GM19438 (cell line): ENCODE data around the gene GTF3C1.

ENCODE experiments used
- ATAC-seq: cut with Tn5 transposase; IDR thresholded peaks from one replicate; pipeline ENCODE4 v1.9.1; 2021; ENCODE audit warnings: low read depth; ENCODE audit not compliant: unreplicated experiment

The GTF3C1 gene

DNA sequence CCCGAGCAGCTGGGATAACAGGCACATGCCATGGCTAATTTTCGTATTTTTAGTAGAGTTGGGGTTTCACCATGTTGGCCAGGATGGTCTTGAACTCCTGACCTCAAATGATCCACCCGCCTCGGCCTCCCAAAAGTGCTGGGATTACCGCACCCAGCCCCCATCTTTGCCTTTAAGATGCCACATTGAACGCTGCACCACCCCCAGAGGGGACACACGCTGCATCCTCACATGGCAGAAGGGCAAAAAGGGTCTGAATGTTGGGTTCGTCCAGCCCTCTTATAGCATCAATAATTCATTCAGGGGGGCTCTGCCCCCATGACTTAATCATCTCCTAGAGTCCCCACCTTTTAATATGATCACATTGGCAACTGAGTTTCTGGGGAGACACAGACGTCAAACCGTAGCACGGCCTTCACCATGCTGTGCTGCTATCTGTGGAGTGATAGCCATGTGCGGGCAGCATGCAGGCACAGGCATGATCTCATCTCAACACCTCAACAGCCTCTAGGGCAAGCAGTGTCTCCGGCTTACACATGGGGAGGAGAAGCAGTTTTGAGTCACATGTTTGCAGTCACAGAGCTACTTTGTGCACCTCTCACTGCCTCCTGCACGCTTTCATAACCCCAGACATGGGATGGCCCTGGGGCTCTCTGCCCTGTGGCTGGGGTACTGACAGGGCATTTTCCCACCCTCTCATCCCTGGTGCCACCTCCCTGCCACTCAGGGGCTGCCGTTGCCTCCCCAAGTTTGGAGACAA lies 117.8 kb downstream of the GTF3C1 start:
- ATAC-seq, result no peak

DNA sequence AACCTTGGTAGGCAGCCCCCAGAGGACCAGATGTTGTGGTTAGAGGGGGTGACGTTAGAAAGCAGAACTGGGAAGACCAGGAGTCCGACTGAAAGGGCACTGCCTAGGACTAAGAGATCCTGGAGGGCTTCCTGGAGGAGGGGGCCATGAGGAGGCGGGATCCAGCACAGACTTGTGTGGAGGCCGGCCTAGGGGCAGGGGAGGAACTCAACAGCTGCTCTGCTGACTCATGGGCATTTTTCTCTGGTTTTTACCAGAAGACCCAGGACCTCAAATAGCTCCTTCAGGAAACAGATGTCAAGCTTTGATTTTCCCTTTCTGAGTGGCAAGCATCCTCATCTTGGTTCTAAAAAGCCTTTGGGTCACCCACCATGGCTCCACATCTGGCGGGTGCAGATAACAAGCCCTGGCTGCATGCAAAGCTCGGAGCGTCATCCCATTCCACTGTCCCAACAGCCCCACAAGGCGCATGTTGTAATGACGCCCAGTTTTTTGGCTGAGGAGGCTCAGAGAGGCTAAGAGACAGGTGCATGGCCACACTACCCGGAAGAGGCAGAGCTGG lies 118.7 kb downstream of the GTF3C1 start:
- no peak for ATAC-seq

DNA sequence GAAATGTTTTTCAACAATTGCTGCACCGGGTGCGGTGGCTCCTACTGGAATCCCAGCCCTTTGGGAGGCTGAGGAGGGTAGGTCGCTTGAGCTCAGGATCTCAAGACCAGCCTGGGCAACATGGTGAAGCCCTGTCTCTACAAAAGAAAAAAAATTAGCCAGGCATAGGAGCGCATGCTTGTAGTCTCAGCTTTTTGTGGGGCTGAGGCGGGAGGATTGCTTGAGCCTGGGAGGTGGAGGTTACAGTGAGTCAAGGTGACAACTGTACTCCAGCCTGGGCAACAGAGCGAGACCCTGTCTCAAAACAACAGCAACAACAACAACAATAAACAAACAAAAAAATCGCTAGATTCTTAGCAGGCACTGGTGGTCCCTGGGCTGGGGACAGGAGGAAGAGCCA lies 119.2 kb downstream of the GTF3C1 start:
- no peak for ATAC-seq

DNA sequence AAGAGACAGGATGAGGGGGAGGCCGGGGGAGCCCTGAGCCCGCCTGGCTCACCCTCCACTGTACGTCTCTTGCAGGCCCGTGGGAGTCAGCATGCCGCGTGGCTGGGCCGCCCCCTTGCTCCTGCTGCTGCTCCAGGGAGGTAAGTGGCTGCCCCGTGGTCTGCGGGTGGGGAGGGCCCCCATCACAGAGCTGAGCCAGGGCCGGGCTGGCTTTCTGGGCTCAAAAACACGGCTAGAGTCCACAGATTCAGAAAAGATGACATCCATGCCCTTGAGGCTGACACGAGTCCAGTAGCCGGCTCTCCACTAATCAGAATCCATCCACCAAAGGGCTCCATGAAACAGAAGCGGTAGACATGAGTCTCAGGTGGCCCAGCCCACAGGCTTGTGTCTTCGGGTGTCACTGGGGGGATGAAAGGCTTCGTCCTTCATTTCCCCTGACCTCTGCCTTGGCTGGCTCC lies 119.7 kb downstream of the GTF3C1 start:
- no peak for ATAC-seq

DNA sequence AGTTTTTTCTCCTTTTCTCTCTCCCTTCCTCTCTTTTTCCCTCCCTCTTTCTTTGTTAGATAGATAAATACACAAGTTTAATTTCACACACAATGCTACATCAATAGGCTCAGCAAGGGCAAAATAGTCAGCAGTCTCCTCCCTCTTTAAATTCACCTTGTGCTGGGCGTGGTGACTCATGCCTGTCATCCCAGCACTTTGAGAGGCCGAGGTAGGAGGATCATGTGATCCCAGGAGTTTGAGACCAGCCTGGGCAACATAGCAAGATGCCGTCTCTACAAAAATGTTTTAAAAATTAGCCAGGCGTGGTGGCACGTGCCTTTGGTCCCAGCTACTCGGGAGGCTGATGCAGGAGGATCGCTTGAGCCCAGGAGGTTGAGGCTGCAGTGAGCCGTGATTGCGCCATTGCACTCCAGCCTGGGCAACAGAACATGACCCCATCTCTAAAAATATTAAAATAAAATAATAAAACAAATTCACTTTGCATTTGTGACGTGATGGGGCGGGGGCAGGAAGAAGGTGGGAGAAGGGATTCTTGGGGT lies 120.3 kb downstream of the GTF3C1 start:
- ATAC-seq, result no peak

DNA sequence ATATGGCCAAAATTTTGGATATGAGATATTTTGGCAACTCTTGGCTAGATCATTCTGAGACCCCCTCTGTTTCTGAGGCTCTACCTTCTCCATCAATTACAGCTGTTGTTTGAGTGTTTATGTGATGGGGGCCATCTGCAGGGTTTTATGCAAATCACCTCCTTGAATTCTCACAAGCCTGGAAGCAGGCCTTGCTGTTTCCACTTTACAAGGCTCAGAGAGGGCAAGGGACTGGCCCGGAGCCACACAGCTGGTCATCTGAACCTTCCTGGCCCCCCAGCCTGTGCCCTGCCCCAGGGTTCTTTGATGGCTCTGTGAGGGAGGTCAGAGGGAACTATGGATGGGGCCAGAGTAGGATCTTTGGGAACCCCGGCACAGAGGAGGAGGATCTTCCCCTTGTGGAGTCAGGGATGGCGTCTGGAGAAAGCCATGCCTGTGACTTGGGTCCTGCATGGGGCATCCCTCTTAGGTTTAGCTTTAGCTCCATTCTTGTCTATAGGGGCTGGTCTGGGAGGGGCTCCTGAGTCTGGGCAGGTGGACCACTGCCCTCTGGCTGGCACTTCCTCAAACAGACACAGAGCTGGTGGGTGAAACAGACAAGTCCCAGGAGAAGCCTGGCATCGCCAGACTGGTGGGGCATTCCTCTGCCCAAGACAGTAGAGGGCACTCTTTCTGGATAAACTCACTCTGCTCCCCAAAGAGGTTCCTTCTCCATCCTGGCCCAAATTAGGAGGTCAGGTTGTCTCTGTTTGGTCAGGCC lies 121.5 kb downstream of the GTF3C1 start:
- no peak for ATAC-seq

DNA sequence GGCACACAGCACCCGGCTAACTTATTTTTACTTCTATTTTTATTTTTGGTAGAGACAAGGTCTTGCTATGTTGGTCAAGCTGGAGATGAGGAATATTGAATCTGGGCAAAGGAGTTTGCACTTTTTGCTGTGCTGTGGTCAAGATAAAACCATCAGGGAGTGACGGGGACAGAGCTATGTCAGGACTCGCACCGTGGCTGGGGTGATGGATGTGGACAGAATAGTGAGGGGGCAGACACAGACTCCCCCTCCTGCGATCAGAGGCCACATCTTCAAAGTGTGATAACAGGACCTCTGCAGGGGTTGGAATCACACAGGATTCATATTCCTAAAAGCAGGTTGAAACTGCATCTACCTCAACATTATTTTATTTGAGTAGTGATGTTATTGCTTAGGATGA lies 122.2 kb downstream of the GTF3C1 start:
- no peak for ATAC-seq

DNA sequence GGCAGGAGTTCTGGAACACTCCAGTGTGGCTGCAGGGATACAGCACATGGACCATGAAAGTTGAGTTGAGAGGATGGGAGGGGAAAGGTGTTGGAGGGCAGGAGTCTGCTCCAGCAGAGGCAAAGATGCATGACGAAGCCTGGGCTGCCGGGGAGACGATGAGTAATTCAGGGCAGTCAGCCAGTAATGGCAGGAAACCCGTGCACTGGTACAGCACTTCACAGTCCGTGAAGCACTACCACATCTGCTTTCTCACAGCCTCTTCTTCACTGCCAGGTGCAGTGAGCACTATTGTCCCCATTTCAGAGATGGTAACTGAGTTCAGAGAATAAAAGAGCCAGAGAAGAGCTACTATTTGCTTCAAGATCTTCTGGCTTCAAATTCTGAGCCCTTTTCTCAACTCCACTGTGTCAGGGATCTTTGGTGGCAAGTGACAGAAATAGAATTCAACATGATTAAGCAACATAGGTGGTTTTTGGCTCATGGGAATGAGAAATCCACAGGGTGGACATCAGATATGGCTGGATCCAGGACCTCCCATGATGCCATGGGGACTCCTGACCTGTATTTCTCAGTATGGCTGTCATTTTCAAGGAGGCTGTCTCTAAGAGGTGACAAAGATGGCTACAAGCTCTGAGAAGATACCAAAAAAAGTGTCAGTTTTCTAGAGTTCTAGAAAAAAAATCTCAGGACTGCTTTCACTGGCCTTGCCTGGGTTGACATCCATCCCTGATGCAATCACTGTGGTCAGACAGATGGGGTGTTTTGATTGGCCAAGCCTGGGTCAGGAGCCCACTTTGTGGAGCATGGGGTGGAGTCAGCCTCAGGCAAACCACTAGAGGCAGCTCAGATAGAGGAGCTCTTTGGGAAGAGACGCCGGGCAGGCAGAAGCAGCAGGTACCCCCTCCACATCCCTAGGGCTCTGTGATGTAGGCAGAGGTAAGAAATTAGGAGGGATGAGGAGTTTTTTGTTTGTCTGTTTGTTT lies 123.0 kb downstream of the GTF3C1 start:
- ATAC-seq, result peak; percentile 53

DNA sequence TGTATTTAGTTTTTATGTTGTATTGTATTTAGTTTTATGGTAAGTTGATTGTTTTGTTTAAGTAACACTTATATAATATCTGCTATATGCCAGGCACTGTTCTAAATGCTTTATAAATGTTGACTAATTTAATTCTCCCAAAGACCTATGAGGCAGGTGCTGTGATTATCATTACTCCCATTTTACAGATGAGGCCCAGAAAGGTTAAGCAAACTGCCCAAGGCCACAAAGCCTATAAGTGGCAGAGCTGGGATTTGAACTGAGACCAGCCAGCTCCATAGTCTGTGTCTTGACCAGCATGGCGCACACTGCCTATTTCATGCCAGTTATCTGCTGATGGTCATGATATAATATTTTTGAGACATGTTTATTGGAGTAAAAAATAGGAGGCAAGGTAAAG lies 123.8 kb downstream of the GTF3C1 start:
- ATAC-seq, result no peak

DNA sequence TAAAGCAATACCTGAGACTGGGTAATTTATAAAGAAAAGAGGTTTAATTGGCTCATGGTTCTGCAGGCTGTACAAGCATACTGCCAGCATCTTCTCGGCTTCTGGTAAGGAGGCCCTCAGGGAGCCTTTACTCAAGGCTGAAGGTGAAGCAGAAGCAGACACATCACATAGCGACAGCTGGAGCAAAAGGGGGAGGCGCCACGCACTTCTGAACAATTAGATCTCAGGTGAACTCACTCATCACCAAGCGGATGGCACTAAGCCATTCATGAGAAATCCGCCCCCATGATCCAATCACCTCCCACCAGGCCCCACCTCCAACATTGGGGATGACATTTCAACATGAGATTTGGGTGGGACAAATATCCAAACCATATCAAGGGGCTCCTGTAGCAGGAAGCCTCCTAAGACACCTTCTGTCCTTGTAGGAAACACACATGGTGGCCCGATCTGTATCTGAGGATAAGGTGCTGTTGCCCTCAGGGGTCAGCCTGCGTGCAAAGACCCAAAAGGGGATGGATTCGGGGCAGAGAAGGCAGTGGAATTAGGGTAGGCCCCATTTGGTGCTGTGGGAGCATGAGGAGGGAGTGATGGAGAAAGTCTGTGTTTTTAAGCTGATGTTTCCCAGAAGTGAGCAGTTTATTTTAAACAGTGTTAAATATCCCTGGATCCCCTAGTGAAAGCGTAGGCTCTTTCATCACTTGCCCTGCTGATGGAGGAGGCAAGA lies 124.8 kb downstream of the GTF3C1 start:
- no peak for ATAC-seq

DNA sequence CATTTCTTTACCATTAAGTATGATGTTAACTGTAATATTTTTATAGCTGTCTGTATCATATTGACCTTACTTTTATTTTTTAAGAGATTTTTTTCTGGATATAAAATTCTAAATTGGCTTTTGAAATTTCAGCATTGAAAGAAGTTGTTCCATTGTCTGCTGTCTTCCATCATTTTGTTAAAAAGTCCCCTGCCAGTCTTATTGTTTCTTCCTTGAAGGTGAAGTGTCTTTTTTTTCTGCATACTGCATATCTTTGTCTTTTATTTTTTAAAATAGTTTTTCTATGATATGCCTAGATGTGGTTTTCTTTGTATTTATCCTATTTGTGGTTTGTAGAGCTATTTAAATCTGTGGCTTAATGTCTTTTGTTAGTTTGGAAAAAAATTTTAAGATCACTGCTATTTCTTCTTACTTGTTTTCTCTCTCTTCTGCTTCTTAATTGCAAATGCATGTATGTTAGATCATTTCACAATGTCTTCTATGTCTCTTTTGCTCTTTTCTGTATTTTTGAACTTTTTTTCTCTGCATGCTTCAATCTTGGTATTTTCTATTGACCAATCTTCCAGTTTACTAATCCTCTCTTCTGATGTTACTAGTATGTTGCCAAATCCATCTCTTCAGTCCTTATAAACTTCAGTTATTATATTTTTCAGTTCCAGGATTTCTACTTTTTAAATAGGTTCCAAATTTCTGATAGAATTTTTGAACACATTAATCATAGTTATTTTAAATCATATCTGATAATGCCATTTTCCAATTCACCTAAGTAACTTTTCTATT lies 127.6 kb downstream of the GTF3C1 start:
- ATAC-seq, result no peak

DNA sequence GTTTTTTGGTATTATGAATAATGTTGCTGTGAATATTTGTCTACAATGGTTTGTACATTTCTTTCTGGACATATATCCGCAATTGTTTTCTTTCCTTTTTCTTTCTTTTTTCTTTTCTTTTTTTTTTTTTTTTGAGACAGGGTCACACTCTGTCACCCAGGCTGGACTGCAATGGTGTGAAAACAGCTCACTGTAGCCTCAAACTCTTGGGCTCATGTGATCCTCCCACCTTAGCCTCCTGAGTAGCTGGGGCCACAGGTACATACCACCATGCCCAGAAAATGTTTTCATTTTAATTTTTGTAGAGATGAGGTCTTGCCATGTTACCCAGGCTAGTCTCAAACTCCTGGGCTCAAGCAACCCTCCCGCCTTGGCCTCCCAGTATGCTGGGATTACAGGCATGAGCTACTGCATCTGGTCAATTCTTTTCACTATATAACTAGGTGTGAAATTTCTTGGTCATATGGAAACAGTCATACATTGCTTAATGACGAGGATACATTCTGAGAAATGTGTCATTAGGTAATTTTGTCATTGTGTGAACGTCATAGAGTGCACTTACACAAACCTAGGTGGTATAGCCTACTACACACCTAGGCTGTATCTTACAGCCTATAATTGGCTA lies 132.6 kb downstream of the GTF3C1 start:
- ATAC-seq, result no peak

DNA sequence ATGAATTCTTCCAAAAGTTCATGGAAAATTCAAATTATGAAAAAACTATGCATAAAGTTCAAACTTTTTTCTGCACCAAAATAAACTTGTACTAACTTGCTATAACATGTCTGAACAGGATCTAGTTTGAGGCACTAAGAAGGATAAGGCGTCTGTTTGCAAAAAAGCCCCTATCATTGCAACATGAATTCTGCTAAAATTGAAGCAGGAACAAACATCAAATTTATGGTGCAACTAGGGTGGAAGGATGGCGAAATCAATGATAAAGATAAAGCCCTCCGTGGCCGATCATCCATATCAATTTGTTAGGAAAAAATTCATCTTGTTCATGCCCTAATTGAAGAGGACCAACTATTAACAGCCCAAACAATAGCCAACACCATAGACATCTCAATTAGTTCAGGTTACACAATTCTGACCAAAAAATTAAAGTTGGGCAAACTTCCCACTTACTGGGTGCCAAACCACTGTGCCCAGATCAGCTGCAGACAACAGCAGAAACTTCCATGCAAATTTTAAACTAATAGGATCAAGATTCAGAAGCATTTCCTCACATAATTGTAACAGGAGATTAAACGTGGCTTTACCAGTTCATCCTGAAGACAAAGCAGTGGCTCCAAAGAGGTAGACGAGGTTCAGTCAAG lies 134.8 kb downstream of the GTF3C1 start:
- no peak for ATAC-seq

DNA sequence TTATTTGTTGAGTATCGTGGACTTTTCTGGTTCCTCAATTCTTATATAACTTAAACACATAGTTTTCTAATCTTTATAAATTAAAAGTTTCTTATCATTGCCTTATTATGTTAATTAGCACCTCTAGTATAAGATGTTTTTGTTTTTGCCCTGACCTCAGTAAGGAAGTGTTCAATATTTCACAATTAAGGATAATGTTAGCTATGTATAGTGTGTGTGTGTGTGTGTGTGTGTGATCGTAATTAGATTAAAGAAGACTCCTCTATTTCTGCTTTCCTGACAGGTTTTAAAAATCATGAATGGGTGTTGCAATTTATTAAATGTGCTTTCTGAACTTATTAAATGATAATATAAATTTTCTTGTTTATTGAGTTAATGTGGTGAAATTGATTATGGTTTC lies 135.8 kb downstream of the GTF3C1 start:
- ATAC-seq, result no peak

DNA sequence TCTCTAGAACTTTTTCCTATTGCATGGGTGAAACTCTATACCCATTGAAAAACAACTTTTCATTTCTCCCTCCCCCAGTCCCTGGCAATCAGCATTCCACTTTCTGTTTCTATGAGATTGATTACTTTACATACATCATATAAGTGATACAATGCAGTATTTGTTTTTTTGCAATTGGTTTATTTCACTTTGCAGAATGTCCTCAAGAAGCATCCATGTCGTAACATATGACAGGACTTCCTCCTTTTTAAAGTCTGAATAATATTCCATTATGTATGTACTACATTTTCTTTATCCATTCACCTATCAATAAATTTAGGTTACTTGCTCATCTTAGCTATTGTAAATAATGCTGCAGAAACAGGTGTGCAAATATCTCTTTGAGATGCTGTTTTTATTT lies 139.0 kb downstream of the GTF3C1 start:
- ATAC-seq, result no peak
